MM.1S (cell line): Measurements from ENCODE around the gene BTBD8.

ENCODE experiments used
- DNase-seq: peaks from one replicate; pipeline ENCODE4 v3.0.0-alpha.2; 2015
- H2AFZ ChIP-seq: fragments of 300-600 bp; sonication (generic); 2 replicates; pipeline ENCODE4 v1.6.0; 2016; ENCODE audit warnings: antibody characterized with exemption, low read length
- H3F3A ChIP-seq: fragments of 300-600 bp; sonication (generic); 2 replicates; pipeline ENCODE4 v1.6.1; 2016; ENCODE audit warnings: mild to moderate bottlenecking, antibody characterized with exemption, low read length, moderate library complexity, mixed read lengths; ENCODE audit not compliant: insufficient read depth
- H3K27ac ChIP-seq: fragments of 300-600 bp; sonication (generic); 2 replicates; pipeline ENCODE4 v1.5.1; 2016; ENCODE audit warnings: mild to moderate bottlenecking, low read length
- H3K27me3 ChIP-seq: fragments of 300-600 bp; sonication (generic); replicated peaks from 2 replicates; pipeline ENCODE4 v1.6.0; 2016; ENCODE audit warnings: low read length; ENCODE audit not compliant: insufficient read depth
- H3K36me3 ChIP-seq: fragments of 300-600 bp; sonication (generic); replicated peaks from 2 replicates; pipeline ENCODE4 v1.6.1; 2016; ENCODE audit warnings: mild to moderate bottlenecking, low read length, mixed read lengths; ENCODE audit not compliant: insufficient read depth
- H3K4me1 ChIP-seq: fragments of 300-600 bp; sonication (generic); 2 replicates; pipeline ENCODE4 v1.6.1; 2016; ENCODE audit warnings: low read length, mixed read lengths
- H3K4me2 ChIP-seq: fragments of 300-600 bp; sonication (generic); 2 replicates; pipeline ENCODE4 v1.6.0; 2016; ENCODE audit warnings: low read depth, low read length
- H3K4me3 ChIP-seq: fragments of 300-600 bp; sonication (generic); 2 replicates; pipeline ENCODE4 v1.5.1; 2016; ENCODE audit warnings: low read length, mixed read lengths
- H3K79me2 ChIP-seq: fragments of 300-600 bp; sonication (generic); 2 replicates; pipeline ENCODE4 v1.6.1; 2016; ENCODE audit warnings: mixed run types, low read length, mixed read lengths
- H3K9ac ChIP-seq: fragments of 300-600 bp; sonication (generic); 2 replicates; pipeline ENCODE4 v1.6.1; 2016; ENCODE audit warnings: low read length, mixed read lengths
- H3K9me2 ChIP-seq: fragments of 300-600 bp; sonication (generic); replicated peaks from 2 replicates; pipeline ENCODE4 v1.6.1; 2016; ENCODE audit warnings: mild to moderate bottlenecking, low read length, mixed read lengths; ENCODE audit not compliant: insufficient read depth
- H3K9me3 ChIP-seq: fragments of 300-600 bp; sonication (generic); replicated peaks from 2 replicates; pipeline ENCODE4 v1.6.1; 2016; ENCODE audit warnings: mild to moderate bottlenecking, low read length, mixed read lengths; ENCODE audit not compliant: insufficient read depth
- H4K20me1 ChIP-seq: fragments of 300-600 bp; sonication (generic); 2 replicates; pipeline ENCODE4 v1.6.1; 2016; ENCODE audit warnings: mild to moderate bottlenecking, low read length, moderate library complexity, mixed read lengths; ENCODE audit not compliant: insufficient read depth
- EZH2 ChIP-seq: fragments of 300-600 bp; sonication (generic); optimal IDR thresholded peaks from 2 replicates; pipeline ENCODE3; 2017; ENCODE audit warnings: low read depth, mild to moderate bottlenecking, antibody characterized with exemption, low read length, mixed read lengths
- EZH2phosphoT487 ChIP-seq: fragments of 300-600 bp; sonication (generic); IDR thresholded peaks from 2 replicates; pipeline ENCODE4 v1.6.1; 2018; ENCODE audit warnings: antibody characterized with exemption, low read length
- TF ChIP-seq, protein P1 (sequence below): fragments of 300-600 bp; sonication (generic); IDR thresholded peaks from 2 replicates; pipeline ENCODE4 v1.5.1; 2016; ENCODE audit warnings: antibody characterized with exemption, low read length, mixed read lengths

The BTBD8 gene

DNA sequence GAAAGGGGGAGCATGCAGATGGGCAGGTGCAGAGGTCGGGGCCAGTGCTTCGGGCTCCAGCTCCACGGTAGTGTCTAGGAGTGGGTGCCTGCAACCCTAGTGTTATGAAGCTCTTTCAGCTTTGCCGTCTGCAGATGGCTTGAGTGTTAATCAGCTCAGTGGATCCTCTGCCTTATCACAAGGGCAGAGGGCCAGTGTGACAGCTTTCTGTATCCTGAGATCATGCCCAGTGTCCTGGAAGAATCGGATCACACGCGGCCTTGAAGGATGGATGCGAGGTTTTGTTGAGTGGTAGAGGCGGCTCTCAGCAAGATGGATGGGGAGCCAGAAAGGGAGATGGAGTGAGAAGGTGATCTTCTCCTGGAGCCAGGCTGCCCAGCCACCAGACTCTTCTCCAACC lies 112.1 kb downstream of the BTBD8 start:
- H3K79me2 ChIP-seq = no peaks in the 10 kb centered on the region
- DNase-seq = no peak
- no peaks in the 10 kb centered on the region for H4K20me1 ChIP-seq
- TF ChIP-seq EZH2 = no peak
- TF ChIP-seq, protein P1, sequence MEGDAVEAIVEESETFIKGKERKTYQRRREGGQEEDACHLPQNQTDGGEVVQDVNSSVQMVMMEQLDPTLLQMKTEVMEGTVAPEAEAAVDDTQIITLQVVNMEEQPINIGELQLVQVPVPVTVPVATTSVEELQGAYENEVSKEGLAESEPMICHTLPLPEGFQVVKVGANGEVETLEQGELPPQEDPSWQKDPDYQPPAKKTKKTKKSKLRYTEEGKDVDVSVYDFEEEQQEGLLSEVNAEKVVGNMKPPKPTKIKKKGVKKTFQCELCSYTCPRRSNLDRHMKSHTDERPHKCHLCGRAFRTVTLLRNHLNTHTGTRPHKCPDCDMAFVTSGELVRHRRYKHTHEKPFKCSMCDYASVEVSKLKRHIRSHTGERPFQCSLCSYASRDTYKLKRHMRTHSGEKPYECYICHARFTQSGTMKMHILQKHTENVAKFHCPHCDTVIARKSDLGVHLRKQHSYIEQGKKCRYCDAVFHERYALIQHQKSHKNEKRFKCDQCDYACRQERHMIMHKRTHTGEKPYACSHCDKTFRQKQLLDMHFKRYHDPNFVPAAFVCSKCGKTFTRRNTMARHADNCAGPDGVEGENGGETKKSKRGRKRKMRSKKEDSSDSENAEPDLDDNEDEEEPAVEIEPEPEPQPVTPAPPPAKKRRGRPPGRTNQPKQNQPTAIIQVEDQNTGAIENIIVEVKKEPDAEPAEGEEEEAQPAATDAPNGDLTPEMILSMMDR = no peak
- no peak for TF ChIP-seq EZH2phosphoT487
- no peaks in the 10 kb centered on the region for H3K9me3 ChIP-seq
- no peaks in the 10 kb centered on the region for H3K36me3 ChIP-seq
- H3F3A ChIP-seq = no peaks in the 10 kb centered on the region
- no peak overlapping the region for H2AFZ ChIP-seq
- H3K27ac ChIP-seq = no peak overlapping the region
- no peak overlapping the region for H3K4me3 ChIP-seq
- H3K4me1 ChIP-seq = no peaks in the 10 kb centered on the region
- no peaks in the 10 kb centered on the region for H3K27me3 ChIP-seq
- H3K9me2 ChIP-seq = no peaks in the 10 kb centered on the region
- H3K4me2 ChIP-seq = no peak overlapping the region
- H3K9ac ChIP-seq = no peak overlapping the region

GRCh38 chr1:92194511-92194910 lies 114.4 kb downstream of the BTBD8 start:
- no peaks in the 10 kb centered on the region for H3K27me3 ChIP-seq
- no peak overlapping the region for H3K9ac ChIP-seq
- H3K9me2 ChIP-seq = no peaks in the 10 kb centered on the region
- no peak overlapping the region for H2AFZ ChIP-seq
- H3K4me1 ChIP-seq = no peaks in the 10 kb centered on the region
- H3K4me2 ChIP-seq = no peak overlapping the region
- no peaks in the 10 kb centered on the region for H3K9me3 ChIP-seq
- H3K79me2 ChIP-seq = no peaks in the 10 kb centered on the region
- no peak overlapping the region for H3K27ac ChIP-seq
- no peaks in the 10 kb centered on the region for H4K20me1 ChIP-seq
- TF ChIP-seq EZH2phosphoT487 (no peak), EZH2 (no peak)
- TF ChIP-seq, protein P1 = no peak
- no peak for DNase-seq
- H3K4me3 ChIP-seq = no peak overlapping the region
- H3F3A ChIP-seq = no peaks in the 10 kb centered on the region
- H3K36me3 ChIP-seq = no peaks in the 10 kb centered on the region

GRCh38 chr1:92201973-92202372 lies 121.8 kb downstream of the BTBD8 start:
- H3K4me3 ChIP-seq = no peak overlapping the region
- H3K79me2 ChIP-seq = no peaks in the 10 kb centered on the region
- H3K27ac ChIP-seq = no peak overlapping the region
- H3K9ac ChIP-seq = no peak overlapping the region
- no peak overlapping the region for H3K4me2 ChIP-seq
- H2AFZ ChIP-seq = no peak overlapping the region
- DNase-seq = no peak
- H3K9me2 ChIP-seq = no peaks in the 10 kb centered on the region
- no peaks in the 10 kb centered on the region for H4K20me1 ChIP-seq
- no peaks in the 10 kb centered on the region for H3K36me3 ChIP-seq
- H3K4me1 ChIP-seq = no peaks in the 10 kb centered on the region
- H3F3A ChIP-seq = no peaks in the 10 kb centered on the region
- H3K27me3 ChIP-seq = no peaks in the 10 kb centered on the region
- no peaks in the 10 kb centered on the region for H3K9me3 ChIP-seq
- TF ChIP-seq EZH2phosphoT487 (no peak), EZH2 (no peak)
- TF ChIP-seq, protein P1 = no peak
